ENCODE data around the gene PMM2. TPM values are rescaled to one million over a fixed set of nuclear protein-coding genes. Genes with fewer than 3 reads are reported as not detected.

Gene PMM2
- polyA plus RNA-seq, 3 donors from 2014 or later: 11.2 to 28.9 (median 15.1) TPM

GRCh38 chr16:8854298-8854948 lies 56.8 kb downstream of the PMM2 start:
- Mint-ChIP-seq H3K27ac (no peak overlapping the region), H3K27me3 (ENCODE audit: low read depth in 3 of 3) (peaks cover 0 to 7% (median 3%) of the 10 kb centered on the region in 3 donors), H3K4me1 (peaks cover 24 to 39% of the 10 kb centered on the region in 2 donors), H3K4me3 (no peak overlapping the region), H3K9me3 (no peaks in the 10 kb centered on the region), H3K36me3 (peaks cover 4 to 29% (median 5%) of the 10 kb centered on the region in 3 donors)
- DNase-seq: no peak

- Mint-ChIP-seq H3K27ac (peak overlapping the region in 4 of 6 donors; percentile 14 to 49 (median 26)), H3K4me1 (peaks cover 20 to 40% of the 10 kb centered on the region in 2 donors), H3K9me3 (no peaks in the 10 kb centered on the region), H3K27me3 (ENCODE audit: low read depth in 3 of 3) (peaks cover 0 to 7% (median 3%) of the 10 kb centered on the region in 3 donors), H3K4me3 (no peak overlapping the region), H3K36me3 (peaks cover 4 to 23% (median 5%) of the 10 kb centered on the region in 3 donors)
- no peak for DNase-seq
Measured at GRCh38 chr16:8855051-8855786, 57.6 kb downstream of the PMM2 start.

GRCh38 chr16:8855972-8856371 lies 58.3 kb downstream of the PMM2 start:
- H3K36me3 Mint-ChIP-seq: peaks cover 4 to 23% (median 5%) of the 10 kb centered on the region in 3 donors
- H3K4me1 Mint-ChIP-seq: peaks cover 13 to 33% of the 10 kb centered on the region in 2 donors
- peak overlapping the region in 5 of 6 donors; percentile 6 to 76 (median 48) for H3K27ac Mint-ChIP-seq
- H3K27me3 Mint-ChIP-seq (ENCODE audit: low read depth in 3 of 3): peaks cover 0 to 7% (median 3%) of the 10 kb centered on the region in 3 donors
- no peaks in the 10 kb centered on the region for H3K9me3 Mint-ChIP-seq
- DNase-seq: no peak
- no peak overlapping the region for H3K4me3 Mint-ChIP-seq

GRCh38 chr16:8858994-8859912 lies 61.6 kb downstream of the PMM2 start:
- peaks cover 0 to 16% (median 4%) of the 10 kb centered on the region in 3 donors for H3K36me3 Mint-ChIP-seq
- peak overlapping the region in 1 of 6 donors; percentile 55 for H3K27ac Mint-ChIP-seq
- H3K27me3 Mint-ChIP-seq (ENCODE audit: low read depth in 3 of 3): peaks cover 0 to 2% (median 0%) of the 10 kb centered on the region in 3 donors
- H3K4me1 Mint-ChIP-seq: peaks cover 16 to 33% of the 10 kb centered on the region in 2 donors
- no peak overlapping the region for H3K4me3 Mint-ChIP-seq
- DNase-seq: no peak
- no peaks in the 10 kb centered on the region for H3K9me3 Mint-ChIP-seq

GRCh38 chr16:8859913-8860881 lies 62.6 kb downstream of the PMM2 start:
- Mint-ChIP-seq H3K36me3 (peaks cover 0 to 13% (median 4%) of the 10 kb centered on the region in 3 donors), H3K27ac (peak overlapping the region in 1 of 6 donors; percentile 34), H3K9me3 (no peaks in the 10 kb centered on the region), H3K4me1 (peaks cover 24 to 42% of the 10 kb centered on the region in 2 donors), H3K4me3 (no peak overlapping the region), H3K27me3 (ENCODE audit: low read depth in 3 of 3) (peaks cover 0 to under 1% (median 0%) of the 10 kb centered on the region in 3 donors)
- DNase-seq: no peak

GRCh38 chr16:8861563-8862308 lies 64.1 kb downstream of the PMM2 start:
- Mint-ChIP-seq H3K36me3 (peaks cover 0 to 3% (median 0%) of the 10 kb centered on the region in 3 donors), H3K4me1 (peaks cover 36 to 52% of the 10 kb centered on the region in 2 donors), H3K27ac (peak overlapping the region in 3 of 6 donors; percentile 23 to 57 (median 55)), H3K9me3 (no peaks in the 10 kb centered on the region), H3K4me3 (no peak overlapping the region), H3K27me3 (ENCODE audit: low read depth in 3 of 3) (no peaks in the 10 kb centered on the region)
- no peak for DNase-seq

- Mint-ChIP-seq H3K9me3 (no peaks in the 10 kb centered on the region), H3K4me1 (peaks cover 39 to 55% of the 10 kb centered on the region in 2 donors), H3K27ac (peak overlapping the region in 4 of 6 donors; percentile 23 to 57 (median 42)), H3K36me3 (no peaks in the 10 kb centered on the region), H3K4me3 (no peak overlapping the region), H3K27me3 (ENCODE audit: low read depth in 3 of 3) (peaks cover 0 to 2% (median 2%) of the 10 kb centered on the region in 3 donors)
- DNase-seq: no peak
Measured at GRCh38 chr16:8862309-8863130, 64.9 kb downstream of the PMM2 start.

- Mint-ChIP-seq H3K27me3 (ENCODE audit: low read depth in 3 of 3) (peaks cover 0 to 9% (median 2%) of the 10 kb centered on the region in 3 donors), H3K4me3 (peak overlapping the region in 3 of 5 donors; percentile 20 to 45 (median 40)), H3K36me3 (no peaks in the 10 kb centered on the region), H3K4me1 (peaks cover 40 to 64% of the 10 kb centered on the region in 2 donors), H3K27ac (peak overlapping the region in 4 of 6 donors; percentile 26 to 82 (median 53)), H3K9me3 (no peaks in the 10 kb centered on the region)
- DNase-seq: no peak
Measured at GRCh38 chr16:8863594-8864424, 66.2 kb downstream of the PMM2 start.

- H3K4me3 Mint-ChIP-seq: peak overlapping the region in 3 of 5 donors; percentile 20 to 45 (median 40)
- H3K27ac Mint-ChIP-seq: peak overlapping the region in 5 of 6 donors; percentile 53 to 82 (median 66)
- H3K27me3 Mint-ChIP-seq (ENCODE audit: low read depth in 3 of 3): peaks cover 0 to 9% (median 4%) of the 10 kb centered on the region in 3 donors
- H3K4me1 Mint-ChIP-seq: peaks cover 45 to 66% of the 10 kb centered on the region in 2 donors
- DNase-seq: no peak
- H3K9me3 Mint-ChIP-seq: no peaks in the 10 kb centered on the region
- H3K36me3 Mint-ChIP-seq: no peaks in the 10 kb centered on the region
Measured at GRCh38 chr16:8864480-8865110, 67.0 kb downstream of the PMM2 start.

GRCh38 chr16:8865145-8865882 lies 67.7 kb downstream of the PMM2 start:
- DNase-seq: no peak
- Mint-ChIP-seq H3K4me1 (peaks cover 50 to 62% of the 10 kb centered on the region in 2 donors), H3K27ac (peak overlapping the region in 5 of 6 donors; percentile 28 to 66 (median 53)), H3K9me3 (no peaks in the 10 kb centered on the region), H3K4me3 (peak overlapping the region in 3 of 5 donors; percentile 44 to 45 (median 44)), H3K27me3 (ENCODE audit: low read depth in 3 of 3) (peaks cover 0 to 9% (median 4%) of the 10 kb centered on the region in 3 donors), H3K36me3 (no peaks in the 10 kb centered on the region)

Data from immature natural killer cell (primary cell).